Activated naive CD4-positive, alpha-beta T cell (primary cell): ENCODE measurements around the gene CHST5.
"Not testable (repeated sequence)": the region's sequence is repeated elsewhere in the genome, so short reads cannot be mapped to it uniquely, and the experiment has no call there.

ENCODE experiments used
- DNase-seq, 4 experiments: peaks; one replicate each; lab custom pipeline; 2025; lab: John Stamatoyannopoulos, UW

CHST5 gene

DNA sequence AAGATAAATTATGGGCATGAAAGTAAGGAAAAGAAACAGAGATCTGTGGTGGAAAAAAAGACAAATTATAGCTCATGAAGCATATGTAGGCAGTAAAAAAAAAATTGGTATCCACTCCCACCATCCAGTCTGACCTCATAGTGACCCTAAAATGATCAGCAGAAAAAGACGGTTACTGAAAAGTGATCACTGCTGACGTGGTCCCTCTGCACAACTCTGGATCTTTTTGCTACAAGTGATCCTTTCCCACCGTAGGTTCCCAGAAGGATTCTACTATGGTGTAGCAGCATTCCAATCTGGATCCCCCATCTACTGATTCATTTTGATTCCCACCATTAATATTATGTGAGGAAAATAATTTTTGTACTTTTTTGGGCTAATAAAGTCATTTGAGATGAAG, 29.8 kb downstream of the CHST5 start:
- no peak for DNase-seq

GRCh38 chr16:75503801-75504200, 32.1 kb downstream of the CHST5 start:
- no peak for DNase-seq

- DNase-seq, result no peak
Measured at GRCh38 chr16:75502916-75503605, 32.8 kb downstream of the CHST5 start.

DNA sequence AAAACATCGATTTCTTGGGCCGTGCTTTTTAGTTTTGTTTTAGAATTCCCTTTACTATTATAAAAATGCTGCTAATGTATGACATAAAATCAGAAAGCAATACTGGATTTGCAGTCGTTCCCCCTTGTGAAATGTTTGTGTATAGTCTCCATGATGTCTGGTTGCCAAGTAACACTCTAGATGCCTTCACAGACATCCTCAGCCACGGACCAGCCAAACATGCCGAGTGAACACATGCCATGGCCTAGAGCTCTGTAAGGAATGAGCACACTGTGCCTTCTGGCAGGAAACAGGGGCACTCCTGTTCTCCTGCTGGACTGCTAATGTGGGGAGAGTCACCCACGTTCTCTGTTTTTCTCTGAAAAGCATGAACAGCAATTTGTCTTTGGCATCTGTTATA, 34.1 kb downstream of the CHST5 start:
- DNase-seq, result not testable (repeated sequence)

GRCh38 chr16:75501359-75501758, 34.5 kb downstream of the CHST5 start:
- no peak for DNase-seq

GRCh38 chr16:75498605-75499322, 37.1 kb downstream of the CHST5 start:
- not testable (repeated sequence) for DNase-seq

DNA sequence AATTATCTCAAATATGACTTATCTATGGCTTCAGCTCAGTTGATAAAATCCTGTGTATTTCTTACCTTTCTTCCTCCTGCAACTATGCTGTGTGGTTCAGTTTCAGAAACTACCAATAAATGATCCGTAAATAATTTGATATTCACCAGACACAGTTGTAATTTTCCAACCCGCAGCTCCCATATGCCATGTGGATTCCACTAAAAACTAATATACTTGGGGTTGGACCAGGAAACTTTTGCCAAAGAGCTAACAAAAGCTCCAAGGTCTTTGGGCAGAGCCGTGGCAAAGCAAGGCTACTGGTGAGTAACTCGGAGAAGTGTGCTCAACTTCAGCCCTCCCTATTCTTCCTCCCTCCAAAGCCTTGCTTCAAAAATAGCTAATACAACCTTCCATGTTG, 38.4 kb downstream of the CHST5 start:
- no peak for DNase-seq

DNA sequence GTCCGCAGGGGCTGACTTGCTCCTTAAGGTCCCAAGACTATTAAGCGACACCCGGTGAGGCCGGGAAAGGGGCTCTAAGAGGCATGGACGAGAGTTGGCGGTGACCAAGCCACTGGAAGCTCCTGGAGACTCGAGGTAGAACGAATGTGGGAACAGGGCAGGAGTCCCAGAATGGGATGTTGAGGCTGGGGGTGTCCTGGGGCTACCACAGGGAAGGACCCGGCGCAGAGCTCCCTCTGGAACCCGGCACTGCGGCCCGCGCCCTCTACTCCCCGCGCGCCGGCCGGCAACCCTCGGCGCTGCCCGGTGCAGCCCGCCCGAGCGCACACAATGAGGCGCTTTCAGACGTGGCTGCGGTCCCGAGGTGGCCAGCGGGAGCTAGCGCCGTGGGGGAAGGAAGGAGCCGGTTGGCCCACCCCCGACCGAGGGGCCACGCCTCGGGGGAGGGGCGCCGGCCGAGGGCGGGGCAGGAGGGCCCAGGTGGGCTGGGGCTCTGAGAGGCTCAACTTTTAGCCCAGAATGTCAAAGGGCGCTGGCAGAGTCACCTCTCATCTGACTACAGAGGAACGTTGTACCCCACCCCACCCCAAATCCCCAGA, 40.7 kb downstream of the CHST5 start, which contains the start of gene CHST6:
Gene CHST6, minus strand, starts transcription at position 366 of the 599 bp plus-strand sequence. CDS start 15,613 bp downstream, outside the sequence.
- DNase-seq, result peak in 1 of 4 experiments; percentile 2

DNA sequence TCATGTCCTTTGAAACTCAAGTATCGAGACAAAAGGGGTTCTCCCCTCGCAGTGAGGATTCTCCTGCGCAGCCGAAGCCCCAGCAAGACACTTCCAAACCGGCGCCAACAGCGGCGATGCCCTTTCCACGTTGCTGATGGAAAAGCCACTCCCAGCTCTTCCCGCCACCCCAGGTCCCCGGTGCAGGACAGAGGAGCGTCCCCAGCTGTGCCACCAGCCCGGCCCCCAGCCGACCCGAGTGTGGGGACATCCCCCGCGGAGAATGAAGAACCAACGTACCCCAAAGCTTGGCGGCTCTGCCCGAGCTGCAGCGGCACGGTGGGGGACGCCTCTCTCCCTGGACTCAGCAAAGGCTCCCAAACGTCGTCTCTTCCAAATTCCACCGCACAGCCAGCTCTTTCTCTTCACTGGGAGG, 41.2 kb downstream of the CHST5 start:
- DNase-seq, result no peak

DNA sequence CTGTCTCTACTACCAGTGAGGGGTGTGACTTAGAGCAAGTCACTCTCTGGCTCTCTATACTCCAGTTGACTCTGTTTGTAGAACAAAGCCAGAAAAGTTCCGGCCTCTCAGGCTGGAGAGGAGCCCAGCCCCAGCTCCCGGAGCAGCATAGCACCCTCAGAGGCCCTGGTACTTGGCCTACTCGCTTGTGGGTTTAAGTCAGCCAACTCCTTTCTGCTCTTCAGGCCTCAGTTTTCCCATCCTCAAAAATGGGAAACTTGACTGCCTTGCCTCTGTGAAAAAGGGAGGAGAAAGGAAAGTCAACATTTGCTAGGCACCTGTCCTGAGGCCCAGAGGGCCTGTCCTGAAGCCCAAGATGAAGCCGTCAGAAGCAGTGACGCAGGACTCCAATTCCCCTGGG, 41.7 kb downstream of the CHST5 start:
- no peak for DNase-seq

DNA sequence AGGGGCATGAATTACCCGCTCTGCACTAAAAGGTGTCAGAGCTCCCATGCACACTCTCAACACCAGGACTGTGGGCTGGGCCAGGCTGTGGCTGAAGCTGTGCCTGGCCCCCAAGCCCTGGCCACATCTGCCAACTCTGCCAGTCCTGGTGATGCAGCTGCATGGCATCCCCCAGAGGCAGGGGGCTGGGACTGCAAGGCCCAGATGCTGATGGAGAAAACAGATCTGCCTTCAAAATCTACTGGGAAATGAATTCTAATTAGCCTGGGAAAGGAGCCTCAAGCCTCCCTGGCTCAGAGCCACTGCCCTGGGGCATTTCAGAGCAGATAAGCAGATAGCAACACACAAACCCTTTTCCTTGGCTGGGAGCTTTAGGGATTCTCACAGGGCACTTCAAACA, 44.0 kb downstream of the CHST5 start:
- no peak for DNase-seq

- no peak for DNase-seq
Measured at GRCh38 chr16:75488322-75488721, 47.6 kb downstream of the CHST5 start.

DNA sequence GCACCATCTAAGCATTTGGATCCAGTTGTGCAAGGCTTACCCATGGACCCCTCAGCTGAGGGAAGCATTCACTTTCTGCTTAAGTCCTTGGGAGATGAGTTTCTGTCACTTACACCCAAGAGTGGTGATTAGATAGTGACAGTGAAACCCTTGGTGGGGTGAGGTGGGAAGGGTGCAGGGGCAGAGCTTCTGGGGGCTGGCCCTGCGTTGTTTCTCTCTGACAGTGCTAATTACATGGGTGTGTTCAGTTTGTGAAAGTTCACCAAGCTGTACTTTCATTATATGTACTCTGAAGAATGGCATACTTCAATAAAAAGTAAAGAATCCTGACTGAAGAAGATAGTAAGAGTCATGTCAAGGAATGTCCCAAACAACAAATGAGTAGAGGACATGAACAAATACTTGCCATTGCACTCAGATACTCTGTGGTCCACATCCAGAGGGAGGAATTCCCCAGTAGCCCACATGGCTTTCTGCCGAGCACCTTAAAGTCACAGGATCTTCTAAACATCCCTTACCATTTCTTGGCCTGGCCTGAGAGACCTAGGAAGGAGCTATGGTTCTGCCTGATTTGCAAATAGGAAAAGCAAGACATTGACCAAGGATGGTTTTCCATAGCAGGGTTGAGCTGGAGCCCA, 49.1 kb downstream of the CHST5 start:
- no peak for DNase-seq

GRCh38 chr16:75486014-75486675, 49.8 kb downstream of the CHST5 start:
- no peak for DNase-seq

- DNase-seq, result no peak
Measured at GRCh38 chr16:75485230-75486013, 50.5 kb downstream of the CHST5 start.

DNA sequence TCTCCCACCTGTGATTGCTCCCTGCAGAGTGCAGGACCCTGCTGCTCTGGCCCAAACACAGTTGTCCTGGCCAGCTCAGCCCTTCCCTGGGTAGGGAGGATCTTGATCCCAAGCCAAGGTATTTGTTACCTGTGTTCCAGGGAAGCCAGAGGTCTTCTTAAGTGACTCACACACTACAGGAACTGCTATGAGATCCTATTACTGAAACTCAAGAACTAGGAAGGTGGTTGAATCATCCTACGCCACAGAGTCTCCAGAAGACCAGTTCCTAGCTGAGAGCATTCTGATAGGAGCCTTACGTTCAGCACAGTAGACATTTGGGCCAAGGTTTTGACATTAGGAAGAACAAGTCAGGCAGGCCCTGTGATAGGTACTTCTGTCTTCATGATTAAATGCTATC, 52.7 kb downstream of the CHST5 start:
- no peak for DNase-seq

GRCh38 chr16:75482434-75483205, 53.3 kb downstream of the CHST5 start:
- DNase-seq, result no peak

- no peak for DNase-seq
Measured at GRCh38 chr16:75481475-75481874, 54.4 kb downstream of the CHST5 start.

DNA sequence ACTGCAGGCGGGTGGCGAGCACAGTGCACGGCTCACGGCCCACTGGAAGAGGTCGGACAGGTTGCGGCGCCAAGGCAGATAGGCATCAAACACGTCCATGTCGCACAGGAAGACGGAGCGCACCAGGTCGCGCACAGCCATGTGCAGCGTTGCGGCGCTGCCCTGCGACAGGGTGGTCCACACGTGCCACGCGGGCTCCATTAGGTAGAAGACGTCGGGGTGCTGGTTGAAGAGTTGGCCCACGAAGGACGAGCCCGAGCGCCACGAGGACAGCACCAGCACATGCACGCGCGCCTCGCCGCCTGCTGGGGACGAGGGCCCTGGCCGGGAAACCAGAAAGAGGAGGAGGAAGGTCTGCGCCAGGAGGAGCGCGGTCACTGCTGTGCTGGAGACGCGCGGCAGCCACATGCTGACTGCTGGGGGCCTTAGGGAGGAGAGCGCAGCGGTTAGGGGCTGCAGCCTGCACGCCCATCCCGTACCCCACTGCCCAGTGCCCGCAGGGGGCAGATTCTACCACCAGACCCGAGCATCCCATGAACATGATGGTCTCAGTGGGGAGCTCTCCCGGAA, 56.4 kb downstream of the CHST5 start:
- no peak for DNase-seq
